HG02981 (cell line): ENCODE data around the gene ACSL5.
"Not testable (repeated sequence)": the region's sequence is repeated elsewhere in the genome, so short reads cannot be mapped to it uniquely, and the experiment has no call there.

Experiments
- ATAC-seq: cut with Tn5 transposase; IDR thresholded peaks from one replicate; pipeline ENCODE4 v1.9.1; 2021; ENCODE audit warnings: mild to moderate bottlenecking, moderate library complexity; ENCODE audit not compliant: unreplicated experiment

Gene ACSL5

GRCh38 chr10:112374724-112375541 lies 1.0 kb downstream of the ACSL5 start:
- peak; percentile 36 for ATAC-seq

- peak; percentile 85 for ATAC-seq
Observed at GRCh38 chr10:112375721-112376395, 1.9 kb downstream of the ACSL5 start.

GRCh38 chr10:112376396-112376790 lies 2.5 kb downstream of the ACSL5 start:
- peak; percentile 27 for ATAC-seq

GRCh38 chr10:112377116-112377515 lies 3.2 kb downstream of the ACSL5 start:
- not testable (repeated sequence) for ATAC-seq

- no peak for ATAC-seq
Observed at GRCh38 chr10:112379635-112380296, 5.8 kb downstream of the ACSL5 start.

- no peak for ATAC-seq
Observed at GRCh38 chr10:112382515-112383235, 8.8 kb downstream of the ACSL5 start.

- ATAC-seq, result no peak
Observed at GRCh38 chr10:112383325-112383724, 9.4 kb downstream of the ACSL5 start.

GRCh38 chr10:112384141-112384540 lies 10.2 kb downstream of the ACSL5 start:
- no peak for ATAC-seq

GRCh38 chr10:112385201-112385600 lies 11.3 kb downstream of the ACSL5 start:
- no peak for ATAC-seq

- not testable (repeated sequence) for ATAC-seq
Observed at GRCh38 chr10:112388056-112388455, 14.1 kb downstream of the ACSL5 start.

GRCh38 chr10:112388548-112388947 lies 14.6 kb downstream of the ACSL5 start:
- ATAC-seq, result no peak

- peak; percentile 57 for ATAC-seq
Observed at GRCh38 chr10:112389271-112389822, 15.4 kb downstream of the ACSL5 start.

GRCh38 chr10:112390125-112390703 lies 16.3 kb downstream of the ACSL5 start:
- ATAC-seq, result no peak

GRCh38 chr10:112393341-112393740 lies 19.4 kb downstream of the ACSL5 start:
- ATAC-seq, result no peak

- ATAC-seq, result no peak
Observed at GRCh38 chr10:112393827-112394226, 19.9 kb downstream of the ACSL5 start.

- peak; percentile 55 for ATAC-seq
Observed at GRCh38 chr10:112394475-112394875, 20.6 kb downstream of the ACSL5 start.

- no peak for ATAC-seq
Observed at GRCh38 chr10:112395809-112396530, 22.1 kb downstream of the ACSL5 start.

- ATAC-seq, result no peak
Observed at GRCh38 chr10:112397592-112397991, 23.7 kb downstream of the ACSL5 start.

- ATAC-seq, result no peak
Observed at GRCh38 chr10:112402917-112403316, 29.0 kb downstream of the ACSL5 start.

- no peak for ATAC-seq
Observed at GRCh38 chr10:112404617-112405016, 30.7 kb downstream of the ACSL5 start.
